Mammary epithelial cell (primary cell): Measurements from ENCODE around the gene HSPA12B.

ENCODE experiments used
- CTCF ChIP-seq, 2 donors: IDR thresholded peaks in 1 of 2; conservative IDR thresholded peaks in 1 of 2; 2 replicates each; pipeline ENCODE4 v1.5.1; 2011 to 2012; ENCODE audit warnings: inconsistent platforms in 2 of 2, low read length in 2 of 2, mild to moderate bottlenecking in 2 of 2, control low read depth in 1 of 2, low read depth in 1 of 2; ENCODE audit not compliant: insufficient read depth in 1 of 2; ENCODE audit errors: extremely low read depth in 1 of 2
- EZH2 ChIP-seq: IDR thresholded peaks from 2 replicates; pipeline ENCODE4 v1.6.1; 2012; ENCODE audit warnings: low read length, inconsistent platforms, borderline replicate concordance

- TF ChIP-seq EZH2 (no peak), CTCF (conservative IDR thresholded peaks at IDR 0.05 in 1 of 2, IDR thresholded peaks at IDR 0.05 in 1 of 2; ENCODE audit: extremely low read depth in 1 of 2, insufficient read depth in 1 of 2, low read depth in 1 of 2, low read length in 2 of 2) (no peak)
Observed at GRCh38 chr20:3783511-3784195, 51.2 kb downstream of the HSPA12B start.
